NT2/D1 (cell line): ENCODE data around the gene XPR1.

Source experiments
- SUZ12 ChIP-seq: IDR thresholded peaks from 2 replicates; pipeline ENCODE4 v1.6.1; 2011; ENCODE audit not compliant: insufficient read length, insufficient read depth; ENCODE audit errors: extremely low read depth
- YY1 ChIP-seq: IDR thresholded peaks from 2 replicates; pipeline ENCODE4 v1.6.1; 2011; ENCODE audit not compliant: insufficient read length, insufficient read depth

DNA sequence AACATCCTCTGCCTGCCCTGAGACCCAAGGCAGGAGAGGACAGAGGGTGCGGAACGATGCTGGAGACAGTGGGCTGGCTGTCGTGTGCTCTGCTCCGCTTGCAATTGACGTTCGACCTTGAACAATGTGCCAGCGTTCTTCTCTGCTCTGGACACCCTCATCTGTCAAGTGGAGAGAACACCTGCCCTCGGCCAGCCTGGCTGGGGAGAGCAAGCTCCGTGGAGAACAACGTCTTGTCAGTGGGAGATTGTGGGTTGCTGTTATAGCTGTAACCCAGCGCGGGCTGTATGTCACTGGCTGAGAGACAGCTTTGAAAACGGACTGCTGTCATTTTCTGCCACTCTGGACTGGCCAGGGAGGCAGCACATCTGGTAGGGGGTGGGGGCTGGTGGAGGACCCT lies 295.5 kb downstream of the XPR1 start:
- TF ChIP-seq YY1 (no peak), SUZ12 (no peak)
